ENCODE results near the gene ETV3L. TPM values are rescaled to one million over a fixed set of nuclear protein-coding genes. Genes with fewer than 3 reads are reported as not detected.
A peak's percentile ranks its signal among the peaks of the same experiment; 100 is the strongest.

ETV3L gene
- not detected for total RNA-seq
- long read RNA-seq, result 0 reads

GRCh38 chr1:157099633-157100009 is at the start of gene ETV3L:
Gene ETV3L (minus strand): TSS chr1:157099808. CDS start chr1:157099523, 285 bp downstream.
- intact Hi-C loops (cut with DNase I), result loop anchor here (10.0 kb wide), 1 partner anchor 395 kb away; no protein-coding TSS in a partner anchor
- ATAC-seq (peak; percentile 54), DNase-seq (ENCODE audit: missing footprints) (no peak)

- intact Hi-C loops (cut with DNase I), result no loop called here
- DNase-seq (ENCODE audit: missing footprints), result no peak
- ATAC-seq, result no peak
Observed at GRCh38 chr1:157147906-157148700, 48.5 kb upstream of the ETV3L start.

GRCh38 chr1:157147037-157147436 is 47.4 kb upstream of the ETV3L start:
- ATAC-seq (no peak), DNase-seq (ENCODE audit: missing footprints) (no peak)
- intact Hi-C loops (cut with DNase I), result no loop called here

GRCh38 chr1:157146244-157146643 is 46.6 kb upstream of the ETV3L start:
- ATAC-seq (no peak), DNase-seq (ENCODE audit: missing footprints) (no peak)
- intact Hi-C loops (cut with DNase I), result no loop called here

GRCh38 chr1:157145076-157145475 is 45.5 kb upstream of the ETV3L start:
- intact Hi-C loops (cut with DNase I), result no loop called here
- ATAC-seq (no peak), DNase-seq (ENCODE audit: missing footprints) (no peak)

GRCh38 chr1:157144509-157144908 is 44.9 kb upstream of the ETV3L start:
- ATAC-seq, result no peak
- intact Hi-C loops (cut with DNase I), result no loop called here
- no peak for DNase-seq (ENCODE audit: missing footprints)

- DNase-seq (ENCODE audit: missing footprints) (no peak), ATAC-seq (no peak)
- intact Hi-C loops (cut with DNase I), result no loop called here
Observed at GRCh38 chr1:157142765-157143423, 43.3 kb upstream of the ETV3L start.

- ATAC-seq (no peak), DNase-seq (ENCODE audit: missing footprints) (no peak)
- intact Hi-C loops (cut with DNase I), result no loop called here
Observed at GRCh38 chr1:157142201-157142600, 42.6 kb upstream of the ETV3L start.

GRCh38 chr1:157141212-157141855 is 41.7 kb upstream of the ETV3L start:
- DNase-seq (ENCODE audit: missing footprints) (no peak), ATAC-seq (no peak)
- intact Hi-C loops (cut with DNase I), result no loop called here

GRCh38 chr1:157140063-157140588 is 40.5 kb upstream of the ETV3L start:
- ATAC-seq (no peak), DNase-seq (ENCODE audit: missing footprints) (no peak)
- intact Hi-C loops (cut with DNase I), result no loop called here

GRCh38 chr1:157139052-157139715 is 39.6 kb upstream of the ETV3L start:
- intact Hi-C loops (cut with DNase I), result no loop called here
- DNase-seq (ENCODE audit: missing footprints) (no peak), ATAC-seq (no peak)

- ATAC-seq (peak; percentile 99), DNase-seq (ENCODE audit: missing footprints) (peak; percentile 94)
- intact Hi-C loops (cut with DNase I), result no loop called here
Observed at GRCh38 chr1:157138220-157139051, 38.8 kb upstream of the ETV3L start, which contains the start of gene ETV3. Gene ETV3 (minus strand): TSS chr1:157138395. CDS start chr1:157136352, 2,043 bp downstream.

- peak; percentile 27 for ATAC-seq
- no peak for DNase-seq (ENCODE audit: missing footprints)
- intact Hi-C loops (cut with DNase I), result no loop called here
Observed at GRCh38 chr1:157137408-157138219, 38.0 kb upstream of the ETV3L start.

- intact Hi-C loops (cut with DNase I), result no loop called here
- no peak for ATAC-seq
- no peak for DNase-seq (ENCODE audit: missing footprints)
Observed at GRCh38 chr1:157137046-157137407, 37.4 kb upstream of the ETV3L start.

- intact Hi-C loops (cut with DNase I), result no loop called here
- DNase-seq (ENCODE audit: missing footprints) (no peak), ATAC-seq (no peak)
Observed at GRCh38 chr1:157136133-157136532, 36.5 kb upstream of the ETV3L start.

- intact Hi-C loops (cut with DNase I), result no loop called here
- ATAC-seq (no peak), DNase-seq (ENCODE audit: missing footprints) (no peak)
Observed at GRCh38 chr1:157135646-157136045, 36.0 kb upstream of the ETV3L start.

GRCh38 chr1:157135070-157135469 is 35.5 kb upstream of the ETV3L start:
- ATAC-seq (no peak), DNase-seq (ENCODE audit: missing footprints) (no peak)
- intact Hi-C loops (cut with DNase I), result no loop called here

Data from Right ventricle myocardium inferior (tissue), 1 donor.